ENCODE data around the gene BTBD16. TPM values are rescaled to one million over a fixed set of nuclear protein-coding genes. Genes with fewer than 3 reads are reported as not detected.

The BTBD16 gene
- total and polyA plus RNA-seq, 2 of the 4 experiments (the other 2 are of a cell fraction) = not detected

DNA sequence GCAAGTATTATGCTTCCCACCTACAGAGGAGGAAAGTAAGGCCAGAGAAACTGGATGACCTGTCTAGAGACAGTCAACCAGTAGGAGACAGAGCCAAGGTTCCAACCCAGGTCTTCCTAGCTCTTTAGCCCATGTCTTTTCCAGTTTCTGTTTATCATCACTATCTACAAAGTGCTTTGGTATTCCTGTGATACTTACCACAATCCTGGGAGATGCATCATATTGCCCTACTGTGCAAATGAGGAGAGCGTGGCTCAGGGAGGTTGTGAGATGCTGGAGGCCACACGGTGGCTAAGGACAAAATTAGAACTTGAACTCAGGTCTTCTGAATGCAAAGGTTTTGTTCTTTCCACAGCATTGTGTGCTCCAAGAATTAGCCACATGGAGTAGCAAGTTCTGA lies 92.2 kb downstream of the BTBD16 start:
- Histone ChIP-seq H4K91ac (ENCODE audit: insufficient read depth, low read depth, low read length) (no peak overlapping the region), H3K9me3 (ENCODE audit: control insufficient read depth, insufficient read depth, low read length) (no peaks in the 10 kb centered on the region), H2BK5ac (ENCODE audit: low read depth, low read length, poor library complexity, severe bottlenecking) (no peak overlapping the region), H2BK120ac (ENCODE audit: low read depth, low read length) (no peak overlapping the region), H2BK20ac (ENCODE audit: low read depth, low read length) (no peak overlapping the region), H3K18ac (ENCODE audit: low read depth, low read length) (no peak overlapping the region), H3K4me1 (ENCODE audit: control insufficient read depth, insufficient read depth, low read length) (no peaks in the 10 kb centered on the region), H3K4me3 (ENCODE audit: insufficient read depth, low read depth, low read length) (no peak overlapping the region), H3K36me3 (ENCODE audit: control insufficient read depth, insufficient read depth, low read length) (no peaks in the 10 kb centered on the region), H4K20me1 (ENCODE audit: insufficient read depth, low read length) (no peaks in the 10 kb centered on the region), H3K9ac (ENCODE audit: low read depth, low read length) (no peak overlapping the region), H3K4ac (ENCODE audit: low read depth, low read length) (no peak overlapping the region), H3K56ac (ENCODE audit: extremely low read depth, insufficient read depth, low read length) (no peak overlapping the region), H2AK5ac (ENCODE audit: low read depth, low read length) (no peak overlapping the region), H4K8ac (ENCODE audit: low read depth in 2 of 2, low read length in 2 of 2) (no peak overlapping the region), H3K4me2 (ENCODE audit: low read depth, low read length) (no peak overlapping the region), H2BK15ac (ENCODE audit: low read depth, low read length) (no peak overlapping the region), H3K27ac (ENCODE audit: insufficient read depth, low read length) (no peak overlapping the region), H4K5ac (ENCODE audit: low read depth, low read length) (no peak overlapping the region), H2AFZ (replicated peaks; ENCODE audit: low read length, poor library complexity) (no peak overlapping the region), H3K27me3 (ENCODE audit: control insufficient read depth, insufficient read depth, low read length) (peaks cover 18% of the 10 kb centered on the region), H2AK9ac (replicated peaks; ENCODE audit: low read depth, low read length, poor library complexity) (no peak overlapping the region), H3K14ac (replicated peaks; ENCODE audit: low read depth, low read length) (no peak overlapping the region), H3K23ac (ENCODE audit: low read depth, low read length) (no peak overlapping the region), H3K9me1 (ENCODE audit: insufficient read depth, low read length) (no peaks in the 10 kb centered on the region), H3K79me1 (ENCODE audit: low read depth in 1 of 2, low read length in 2 of 2) (no peaks in the 10 kb centered on the region)
- dilution Hi-C loops (cut with HindIII; ENCODE audit: low sequenced_read_pairs, unreplicated experiment) (no loop called here), in situ Hi-C loops (cut with MboI; ENCODE audit: low sequenced_read_pairs) (no loop called here), intact Hi-C loops (cut with micrococcal nuclease) (no loop called here)
- DNase-seq (no peak), ATAC-seq (ENCODE audit: low read depth) (no peak)
- 100% methylated on average over 1 of the region's 2 CpGs; no CpG with 5 or more reads in 1 of the 2 experiments for WGBS, 2 experiments (ENCODE audit: extremely low coverage in 2 of 2, insufficient read length in 1 of 2)
- no TSS peak for BruUV-seq (replicated peaks)
- POLR2A ChIA-PET (ENCODE audit: unreplicated experiment) = no interaction called here
- CTCF ChIA-PET = no interaction called here
- no peak for TF ChIP-seq MXI1 (IDR thresholded peaks at IDR 0.05; ENCODE audit: borderline replicate concordance, low read depth, low read length)
- no peak for TF ChIP-seq CEBPB (IDR thresholded peaks at IDR 0.05; ENCODE audit: low read depth, low read length)
- TF ChIP-seq ELK1 (IDR thresholded peaks at IDR 0.05; ENCODE audit: borderline replicate concordance, low read depth, low read length) = no peak
- no peak for TF ChIP-seq FOS (IDR thresholded peaks at IDR 0.05; ENCODE audit: low read depth, low read length)
- no peak for TF ChIP-seq CTCF (conservative IDR thresholded peaks at IDR 0.05; ENCODE audit: low read depth, low read length)
- no peak for TF ChIP-seq RFX5 (IDR thresholded peaks at IDR 0.05; ENCODE audit: low read depth, low read length)

All from IMR-90 (cell line).